SKM-1 (cell line): ENCODE results near the gene TICAM1.
"Not testable (repeated sequence)": the region's sequence is repeated elsewhere in the genome, so short reads cannot be mapped to it uniquely, and the experiment has no call there.

Source experiments
- DNase-seq: peaks from one replicate; lab custom pipeline; 2025; ENCODE audit not compliant: unreplicated experiment; lab: John Stamatoyannopoulos, UW

Gene TICAM1

GRCh38 chr19:4806384-4806783 is 25.1 kb downstream of the TICAM1 start:
- no peak for DNase-seq

GRCh38 chr19:4805140-4805539 is 26.4 kb downstream of the TICAM1 start:
- not testable (repeated sequence) for DNase-seq

- peak; percentile 2 for DNase-seq
These were observed 27.5 kb downstream of the TICAM1 start for GRCh38 chr19:4803736-4804695.

GRCh38 chr19:4802711-4803110 is 28.8 kb downstream of the TICAM1 start:
- no peak for DNase-seq

GRCh38 chr19:4801085-4801619 is 30.4 kb downstream of the TICAM1 start:
- DNase-seq: no peak

- no peak for DNase-seq
These were observed 30.9 kb downstream of the TICAM1 start for GRCh38 chr19:4800591-4801081.

GRCh38 chr19:4795400-4795799 is 36.1 kb downstream of the TICAM1 start:
- DNase-seq: no peak

- no peak for DNase-seq
These were observed 36.5 kb downstream of the TICAM1 start for GRCh38 chr19:4794971-4795370.

- DNase-seq: not testable (repeated sequence)
These were observed 38.2 kb downstream of the TICAM1 start for GRCh38 chr19:4793278-4793677.

- DNase-seq: not testable (repeated sequence)
These were observed 38.7 kb downstream of the TICAM1 start for GRCh38 chr19:4792866-4793195.

GRCh38 chr19:4792019-4792865 is 39.3 kb downstream of the TICAM1 start:
- DNase-seq: not testable (repeated sequence)

- peak; percentile 100 for DNase-seq
These were observed 40.1 kb downstream of the TICAM1 start, which contains the start of gene FEM1A for GRCh38 chr19:4791183-4792018. TSS of gene FEM1A (plus strand) at chr19:4791734. CDS start at chr19:4791855, 121 bp downstream.

- DNase-seq: not testable (repeated sequence)
These were observed 45.0 kb downstream of the TICAM1 start for GRCh38 chr19:4786412-4787016.

- DNase-seq: no peak
These were observed 49.7 kb downstream of the TICAM1 start for GRCh38 chr19:4781801-4782200.

GRCh38 chr19:4780860-4781259 is 50.7 kb downstream of the TICAM1 start:
- DNase-seq: no peak

GRCh38 chr19:4778124-4778523 is 53.4 kb downstream of the TICAM1 start:
- not testable (repeated sequence) for DNase-seq

- DNase-seq: no peak
These were observed 54.9 kb downstream of the TICAM1 start for GRCh38 chr19:4776436-4777211.

- DNase-seq: no peak
These were observed 55.8 kb downstream of the TICAM1 start for GRCh38 chr19:4775627-4776152.

- DNase-seq: no peak
These were observed 57.4 kb downstream of the TICAM1 start for GRCh38 chr19:4774136-4774535.
